GM19467 (cell line): Measurements from ENCODE around the gene GIMAP1.

Source experiments
- ATAC-seq: cut with Tn5 transposase; IDR thresholded peaks from one replicate; pipeline ENCODE4 v1.9.1; 2021; ENCODE audit warnings: mild to moderate bottlenecking, moderate library complexity; ENCODE audit not compliant: unreplicated experiment

The GIMAP1 gene

GRCh38 chr7:150721970-150722373 is 5.6 kb downstream of the GIMAP1 start:
- ATAC-seq = no peak

GRCh38 chr7:150722431-150722931 is 6.1 kb downstream of the GIMAP1 start:
- no peak for ATAC-seq

GRCh38 chr7:150723467-150723866 is 7.1 kb downstream of the GIMAP1 start:
- no peak for ATAC-seq

- no peak for ATAC-seq
Measured at GRCh38 chr7:150727381-150727780, 11.0 kb downstream of the GIMAP1 start.

- ATAC-seq = no peak
Measured at GRCh38 chr7:150728011-150728410, 11.6 kb downstream of the GIMAP1 start.

- no peak for ATAC-seq
Measured at GRCh38 chr7:150728609-150729008, 12.2 kb downstream of the GIMAP1 start.

DNA sequence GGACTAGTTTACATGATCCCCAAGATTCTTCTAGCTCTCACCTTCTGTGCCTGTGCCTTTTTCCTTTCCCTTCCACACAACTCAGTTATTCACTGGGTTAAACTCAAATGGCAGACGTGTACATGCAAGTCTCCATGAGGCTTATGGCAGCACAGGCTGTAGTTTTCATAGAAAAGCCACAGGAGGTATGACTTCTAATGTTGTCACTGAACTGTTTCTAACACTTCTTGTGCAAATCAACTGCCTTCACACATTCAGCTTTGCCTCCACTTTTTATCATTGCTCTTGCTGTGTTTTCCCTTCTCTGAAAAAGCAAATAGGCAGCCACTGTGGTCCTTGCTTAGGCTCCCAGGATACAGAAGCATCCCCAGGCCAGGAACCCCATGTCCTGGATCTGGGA is 15.5 kb downstream of the GIMAP1 start:
- no peak for ATAC-seq

DNA sequence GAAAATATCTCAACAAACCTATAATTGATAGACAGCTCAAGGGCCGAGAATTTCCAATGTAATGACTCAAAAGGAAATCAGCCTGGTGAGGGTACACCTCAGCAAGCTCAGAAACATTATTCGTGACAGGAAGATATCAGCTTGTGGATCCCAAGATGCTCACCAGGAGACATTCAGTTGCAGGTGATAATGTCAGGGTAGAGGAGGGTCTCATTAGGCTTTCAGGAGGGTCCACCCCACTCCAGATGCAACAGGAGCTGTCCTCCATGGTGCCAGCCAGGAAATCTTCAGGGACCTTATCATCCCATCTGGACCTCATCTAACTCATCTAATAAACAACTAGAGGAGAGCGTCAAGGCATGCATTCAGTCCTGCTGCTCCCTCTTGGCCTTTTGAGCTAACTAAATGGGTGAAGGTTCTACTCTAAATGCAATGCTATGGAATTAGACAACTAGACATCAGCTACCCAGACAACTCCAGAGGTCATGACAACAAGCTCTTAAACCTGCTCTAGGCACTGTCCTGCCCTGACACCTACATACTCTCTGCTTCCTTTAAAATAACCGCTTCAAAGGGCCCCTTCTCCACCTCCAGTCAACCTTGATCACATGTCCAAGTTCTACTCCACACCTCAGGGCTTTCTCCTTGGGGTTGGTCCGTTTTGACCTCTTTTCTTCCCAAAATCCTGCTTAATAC is 16.5 kb downstream of the GIMAP1 start:
- no peak for ATAC-seq

DNA sequence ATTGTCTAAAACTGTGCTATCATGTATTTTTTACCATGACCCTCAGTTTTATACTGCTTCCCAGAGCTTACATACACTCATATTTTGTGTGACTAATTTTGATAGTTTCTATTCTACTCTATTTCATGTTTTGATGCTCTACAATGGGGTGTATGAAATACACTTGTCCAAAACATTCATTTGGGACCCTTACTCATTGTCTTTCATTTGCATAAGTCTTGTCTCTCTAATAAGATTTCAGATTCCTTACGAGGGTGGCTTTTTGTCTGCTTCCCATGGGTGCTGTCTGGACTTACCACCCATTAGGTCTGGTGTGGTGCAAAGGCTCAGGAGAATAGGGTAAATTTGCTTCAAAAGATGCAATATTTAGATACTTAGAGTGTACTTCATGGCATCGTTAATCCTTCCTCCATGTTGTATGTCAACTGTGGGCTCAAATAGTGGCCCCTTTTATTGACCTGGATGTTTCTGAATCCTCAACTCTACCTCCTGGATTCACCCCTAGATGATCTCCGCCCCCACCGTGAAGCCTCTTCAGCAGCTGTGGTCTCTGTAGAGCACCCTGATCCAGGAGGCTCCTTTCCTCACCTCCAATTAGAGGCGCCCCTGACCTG is 17.2 kb downstream of the GIMAP1 start:
- no peak for ATAC-seq

- no peak for ATAC-seq
Measured at GRCh38 chr7:150734254-150734653, 17.8 kb downstream of the GIMAP1 start.

DNA sequence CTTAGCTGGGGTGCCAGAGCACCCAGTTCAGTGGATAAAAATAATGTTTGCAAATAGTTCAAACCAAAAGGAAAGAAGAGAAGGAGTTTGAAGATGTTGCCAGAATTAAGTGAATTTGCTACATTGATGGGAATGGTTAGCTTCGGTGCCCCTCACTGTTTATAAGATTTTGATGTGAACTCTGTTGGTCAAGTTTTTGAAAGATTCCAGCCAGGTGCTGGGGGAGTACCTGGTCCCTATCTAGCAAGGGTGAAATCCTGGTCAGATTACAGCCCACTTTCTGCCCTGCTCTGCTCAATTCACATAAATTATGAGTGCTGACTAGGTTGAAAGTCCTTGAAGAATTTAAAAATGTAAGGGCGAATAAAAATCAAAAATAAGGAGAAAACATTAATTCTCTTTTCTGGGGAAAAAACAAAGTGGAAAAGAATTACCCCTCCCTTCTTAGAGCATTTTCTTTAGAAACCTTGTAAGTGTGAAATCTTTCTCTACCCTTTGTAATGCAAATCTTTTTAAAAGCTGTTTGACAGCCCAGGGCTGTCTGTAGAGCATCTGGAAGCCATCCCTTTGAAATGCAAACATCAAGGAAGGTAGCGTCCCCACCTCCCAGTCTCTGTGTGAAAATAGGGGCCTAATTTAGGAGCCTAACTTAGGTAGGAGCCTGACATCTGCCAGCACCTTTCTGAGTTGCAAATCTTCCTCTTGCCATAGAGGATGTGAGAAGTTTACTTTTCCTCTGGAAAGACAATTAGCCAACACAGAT is 19.4 kb downstream of the GIMAP1 start:
- no peak for ATAC-seq

DNA sequence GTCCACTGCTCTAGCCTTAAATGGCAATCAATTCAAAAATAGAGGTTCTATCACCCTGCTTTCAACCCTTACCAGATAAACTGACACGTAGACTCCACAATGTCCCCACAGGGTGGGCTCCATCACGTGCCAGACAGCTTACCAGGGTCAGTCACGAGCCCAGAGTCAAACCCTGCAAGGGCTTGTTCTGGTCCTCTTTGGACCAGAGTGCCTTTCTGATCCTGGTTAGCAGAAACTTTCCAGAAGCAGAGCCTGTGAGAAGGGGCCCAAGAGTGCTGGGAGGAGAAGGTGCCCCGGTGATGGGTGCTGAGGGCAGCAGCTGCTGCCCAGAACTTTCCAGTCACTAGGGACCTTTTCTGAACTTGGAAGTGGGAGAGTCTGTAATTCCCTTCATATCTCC is 20.5 kb downstream of the GIMAP1 start:
- ATAC-seq = peak; percentile 10

DNA sequence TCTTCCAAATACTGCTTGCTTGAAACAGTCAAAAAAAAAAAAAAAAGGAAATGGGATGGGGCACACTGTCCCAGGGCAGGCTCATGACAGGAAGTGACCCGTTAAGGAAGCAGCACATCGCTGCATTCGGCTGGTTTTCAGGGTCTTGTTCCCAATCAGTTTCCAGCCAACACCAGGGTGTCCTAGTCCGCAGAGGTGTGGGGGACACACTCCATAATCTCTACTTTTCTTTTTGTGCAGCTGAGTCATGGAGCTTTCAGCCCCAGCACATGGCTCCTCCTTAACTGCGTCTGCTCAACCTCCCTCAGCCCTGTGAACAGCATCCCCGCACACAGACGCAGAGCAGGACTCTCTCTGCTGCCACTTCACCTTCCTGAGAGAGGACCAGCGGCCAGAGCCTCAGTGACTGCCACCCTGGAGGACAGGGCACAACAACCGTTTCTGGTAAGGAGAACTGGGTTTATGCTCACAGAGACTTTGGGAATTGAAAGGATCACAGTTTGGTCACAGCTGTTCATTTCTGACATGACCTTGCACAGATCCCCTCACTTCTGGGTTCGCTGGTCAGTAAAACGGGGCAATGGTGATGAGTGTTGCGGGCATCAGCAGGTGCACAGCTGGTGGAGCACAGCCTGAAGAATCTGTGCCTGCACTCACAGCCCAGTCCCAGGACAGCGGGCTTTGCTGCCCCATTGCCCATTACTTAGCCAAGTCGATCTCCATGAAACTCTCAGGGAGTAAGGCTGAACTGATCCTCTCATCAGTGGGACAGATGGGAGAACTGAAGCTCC is 21.0 kb downstream of the GIMAP1 start, which contains the start of gene GIMAP5:
Gene GIMAP5 (plus strand): TSS at position 154 of the 791 bp plus-strand sequence. CDS start 3,467 bp downstream, outside the sequence.
- ATAC-seq = peak; percentile 70

GRCh38 chr7:150738092-150738491 is 21.7 kb downstream of the GIMAP1 start:
- no peak for ATAC-seq

GRCh38 chr7:150738591-150739001 is 22.2 kb downstream of the GIMAP1 start:
- ATAC-seq = no peak

- ATAC-seq = no peak
Measured at GRCh38 chr7:150739033-150739432, 22.6 kb downstream of the GIMAP1 start.

DNA sequence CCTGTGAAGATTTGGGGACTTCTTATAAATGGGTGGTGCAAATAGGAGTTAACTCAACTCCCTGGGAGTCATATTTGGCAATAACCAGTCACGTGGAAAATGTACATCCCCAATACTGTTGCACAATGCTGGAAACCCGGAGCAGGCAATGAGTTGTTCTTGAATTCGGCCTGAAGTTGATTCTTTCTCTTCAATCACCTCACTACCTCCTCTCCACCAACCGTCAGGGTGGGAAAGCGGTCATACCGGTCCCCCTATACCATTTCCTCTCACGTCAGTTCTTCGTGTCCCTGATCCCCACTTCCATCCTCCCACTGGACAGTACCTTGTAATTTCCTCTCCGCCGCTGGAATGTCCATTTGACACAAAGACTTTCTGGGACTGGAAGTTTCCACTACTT is 23.6 kb downstream of the GIMAP1 start:
- no peak for ATAC-seq

DNA sequence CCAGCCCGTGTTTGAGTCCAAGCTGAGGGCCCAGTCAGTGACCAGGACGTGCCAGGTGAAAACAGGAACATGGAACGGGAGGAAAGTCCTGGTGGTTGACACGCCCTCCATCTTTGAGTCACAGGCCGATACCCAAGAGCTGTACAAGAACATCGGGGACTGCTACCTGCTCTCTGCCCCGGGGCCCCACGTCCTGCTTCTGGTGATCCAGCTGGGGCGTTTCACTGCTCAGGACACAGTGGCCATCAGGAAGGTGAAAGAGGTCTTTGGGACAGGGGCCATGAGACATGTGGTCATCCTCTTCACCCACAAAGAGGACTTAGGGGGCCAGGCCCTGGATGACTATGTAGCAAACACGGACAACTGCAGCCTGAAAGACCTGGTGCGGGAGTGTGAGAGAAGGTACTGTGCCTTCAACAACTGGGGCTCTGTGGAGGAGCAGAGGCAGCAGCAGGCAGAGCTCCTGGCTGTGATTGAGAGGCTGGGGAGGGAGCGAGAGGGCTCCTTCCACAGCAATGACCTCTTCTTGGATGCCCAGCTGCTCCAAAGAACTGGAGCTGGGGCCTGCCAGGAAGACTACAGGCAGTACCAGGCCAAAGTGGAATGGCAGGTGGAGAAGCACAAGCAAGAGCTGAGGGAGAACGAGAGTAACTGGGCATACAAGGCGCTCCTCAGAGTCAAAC is 26.0 kb downstream of the GIMAP1 start:
- ATAC-seq = no peak

- ATAC-seq = no peak
Measured at GRCh38 chr7:150744041-150744656, 27.7 kb downstream of the GIMAP1 start.

DNA sequence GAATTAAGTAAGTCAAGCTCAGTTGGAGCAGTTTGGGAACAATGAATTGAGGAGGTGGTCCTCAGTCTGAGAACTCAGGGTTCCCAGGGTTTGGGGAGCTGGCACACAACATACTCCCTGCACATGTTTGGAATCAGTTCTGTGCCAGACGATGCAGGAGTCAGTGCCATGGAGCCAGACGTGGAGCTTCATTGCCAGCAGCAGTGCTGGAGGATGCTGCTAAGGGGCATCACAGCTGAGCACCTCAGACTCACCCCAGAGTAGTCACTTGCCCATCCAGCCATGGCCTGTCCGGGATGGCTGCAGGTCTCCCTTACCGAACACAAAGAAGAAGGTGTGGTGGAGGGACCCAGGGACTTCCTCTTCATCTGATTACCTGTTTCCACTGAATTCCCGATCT is 28.7 kb downstream of the GIMAP1 start:
- no peak for ATAC-seq
